GM12873 (cell line): ENCODE data around the gene SYNGR2.

Experiments used
- CTCF ChIP-seq: IDR thresholded peaks from 2 replicates; pipeline ENCODE4 v1.5.1; 2012; ENCODE audit warnings: low read depth, mild to moderate bottlenecking, moderate library complexity, low read length, control low read depth; ENCODE audit not compliant: insufficient read depth; ENCODE audit errors: missing control alignments

The SYNGR2 gene

GRCh38 chr17:78143214-78144146 is 24.9 kb upstream of the SYNGR2 start:
- TF ChIP-seq CTCF = no peak

- TF ChIP-seq CTCF = no peak
Observed at GRCh38 chr17:78144147-78144719, 24.1 kb upstream of the SYNGR2 start.

GRCh38 chr17:78144736-78145641 is 23.4 kb upstream of the SYNGR2 start:
- TF ChIP-seq CTCF = no peak

- TF ChIP-seq CTCF = no peak
Observed at GRCh38 chr17:78146471-78146869, 21.9 kb upstream of the SYNGR2 start.

GRCh38 chr17:78146881-78147280 is 21.5 kb upstream of the SYNGR2 start:
- no peak for TF ChIP-seq CTCF

GRCh38 chr17:78147315-78147998 is 20.9 kb upstream of the SYNGR2 start:
- TF ChIP-seq CTCF = no peak
